ENCODE results near the gene FSCN2.
"Not testable (repeated sequence)": the region's sequence is repeated elsewhere in the genome, so short reads cannot be mapped to it uniquely, and the experiment has no call there.

FSCN2 gene

GRCh38 chr17:81579821-81580321 is 51.7 kb downstream of the FSCN2 start:
- no peak for DNase-seq (ENCODE audit: low spot score)

DNA sequence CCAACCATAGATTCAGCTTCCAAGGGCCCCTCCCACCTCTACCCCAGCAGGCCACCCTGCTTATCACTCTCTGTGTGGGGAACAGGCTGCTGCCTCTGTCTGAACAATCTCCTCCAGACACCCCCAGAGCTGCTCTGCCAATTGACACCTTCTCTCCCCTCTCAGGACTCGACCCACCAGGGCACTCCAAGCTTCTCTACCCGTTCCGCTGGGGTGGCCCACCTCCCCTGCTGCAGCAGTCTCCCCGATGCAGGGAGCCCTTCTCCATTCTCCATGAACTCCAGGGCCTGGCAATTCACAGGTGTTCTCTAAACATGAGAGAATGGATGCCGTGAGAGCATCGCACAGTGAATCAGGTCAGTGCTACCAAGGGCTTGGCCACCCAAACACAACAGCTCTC is 52.3 kb downstream of the FSCN2 start:
- DNase-seq (ENCODE audit: low spot score) = no peak

- DNase-seq (ENCODE audit: low spot score) = no peak
Measured at GRCh38 chr17:81581758-81582157, 53.6 kb downstream of the FSCN2 start.

DNA sequence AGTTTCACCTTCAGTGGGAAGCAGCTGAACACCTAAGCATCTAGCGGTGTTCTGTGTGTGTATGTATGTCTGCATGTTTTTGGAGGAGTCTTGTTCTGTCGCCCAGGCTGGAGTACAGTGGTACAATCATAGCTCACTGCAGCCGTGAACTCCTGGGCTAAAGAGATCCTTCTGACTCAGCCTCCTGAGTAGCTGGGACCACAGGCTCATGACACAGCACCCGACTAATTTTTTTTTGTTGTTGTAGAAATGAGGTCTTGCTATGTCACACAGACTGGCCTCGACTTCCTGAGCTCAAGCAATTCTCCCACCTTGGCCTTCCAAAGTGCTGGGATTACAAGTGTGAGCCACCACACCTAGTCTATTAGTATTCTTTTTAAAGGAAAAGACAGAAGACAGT is 54.2 kb downstream of the FSCN2 start:
- DNase-seq (ENCODE audit: low spot score) = no peak

- DNase-seq (ENCODE audit: low spot score) = no peak
Measured at GRCh38 chr17:81582749-81583148, 54.6 kb downstream of the FSCN2 start.

- DNase-seq (ENCODE audit: low spot score) = no peak
Measured at GRCh38 chr17:81583589-81584342, 55.6 kb downstream of the FSCN2 start.

DNA sequence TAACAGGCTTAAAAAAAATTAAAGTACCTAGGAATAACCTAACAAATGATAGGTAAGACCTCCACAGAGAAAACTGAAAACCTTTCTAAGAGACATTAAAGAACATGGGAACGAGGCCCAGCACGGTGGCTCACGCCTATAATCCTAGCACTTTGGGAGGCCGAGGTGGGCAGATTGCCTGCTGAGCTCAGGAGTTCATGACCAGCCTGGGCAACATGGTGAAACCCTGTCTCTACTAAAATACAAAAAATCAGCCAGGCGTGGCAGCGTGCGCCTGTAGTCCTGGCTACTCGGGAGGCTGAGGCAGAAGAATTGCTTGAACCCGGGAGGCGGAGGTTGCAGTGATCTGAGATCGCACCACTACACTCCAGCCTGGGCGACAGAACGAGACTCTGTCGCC is 56.6 kb downstream of the FSCN2 start:
- DNase-seq (ENCODE audit: low spot score) = not testable (repeated sequence)

DNA sequence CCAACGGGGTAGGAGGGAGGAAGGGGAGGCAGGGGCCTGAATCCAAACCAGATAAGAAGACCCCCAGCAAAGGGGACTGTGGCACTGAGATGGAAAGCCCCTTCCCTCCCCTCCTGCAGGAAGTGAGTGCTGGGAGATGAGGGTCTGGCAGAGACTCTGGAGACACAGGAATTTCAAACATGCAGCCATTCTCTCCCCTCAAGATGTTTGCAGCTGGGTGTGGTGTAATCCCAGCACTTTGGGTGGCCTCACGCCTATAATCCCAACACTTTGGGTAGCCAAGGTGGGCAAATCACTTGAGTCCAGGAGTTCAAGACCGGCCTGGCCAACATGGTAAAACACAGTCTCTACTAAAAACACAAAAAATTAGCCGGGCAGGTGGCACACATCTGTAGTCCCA is 57.9 kb downstream of the FSCN2 start:
- no peak for DNase-seq (ENCODE audit: low spot score)
